Calu3 (cell line): ENCODE results near the gene TNKS2. TPM values are rescaled to one million over a fixed set of nuclear protein-coding genes. Genes with fewer than 3 reads are reported as not detected.

Experiments used
- BruUV-seq: library from RNA; stranded (reverse); fragments of 400-500 nt; replicated peaks from 2 replicates; lab custom pipeline; 2021; lab: Mats Ljungman, UMichigan
- CTCF ChIA-PET: fragments of 300-600 bp; sonication (Branson Sonifier 250); formaldehyde crosslinking; loops from one replicate; lab custom pipeline; 2022; ENCODE audit warnings: antibody characterized with exemption; lab: Charles Lee
- DNase-seq: peaks from one replicate; pipeline ENCODE4 v3.0.0; 2022
- H3K27ac Mint-ChIP-seq: one replicate; pipeline ENCODE4 v1.8.0; 2022; ENCODE audit warnings: mixed read lengths; ENCODE audit not compliant: unreplicated experiment
- H3K27me3 Mint-ChIP-seq: one replicate; pipeline ENCODE4 v1.8.0; 2022; ENCODE audit warnings: mixed read lengths; ENCODE audit not compliant: unreplicated experiment
- H3K36me3 Mint-ChIP-seq: one replicate; pipeline ENCODE4 v1.8.0; 2022; ENCODE audit warnings: mild to moderate bottlenecking, moderate library complexity, mixed read lengths; ENCODE audit not compliant: insufficient read depth, unreplicated experiment
- H3K4me1 Mint-ChIP-seq: one replicate; pipeline ENCODE4 v1.8.0; 2022; ENCODE audit warnings: mild to moderate bottlenecking, low read depth, mixed read lengths; ENCODE audit not compliant: unreplicated experiment
- H3K4me3 Mint-ChIP-seq: one replicate; pipeline ENCODE4 v1.8.0; 2022; ENCODE audit warnings: mild to moderate bottlenecking, low read depth, moderate library complexity, mixed read lengths; ENCODE audit not compliant: unreplicated experiment
- H3K9me3 Mint-ChIP-seq: one replicate; pipeline ENCODE4 v1.8.0; 2022; ENCODE audit warnings: low read depth, mixed read lengths; ENCODE audit not compliant: unreplicated experiment
- CTCF ChIP-seq: fragments of 200-600 bp; IDR thresholded peaks from one replicate; pipeline ENCODE4 v1.8.0; 2022; ENCODE audit warnings: antibody characterized with exemption; ENCODE audit not compliant: unreplicated experiment
- intact Hi-C: fragments of 100-400 bp; cut with micrococcal nuclease; formaldehyde crosslinking; loops from one replicate; pipeline ENCODE4 v1.10.0; 2022; ENCODE audit not compliant: unreplicated experiment
- total RNA-seq: library from RNA; stranded (reverse); gene quantifications from 2 replicates; pipeline ENCODE4 v1.2.3, GENCODE V29; 2022

TNKS2 gene
- total RNA-seq, 1 experiment from 2014 or later, result 24.6 TPM

DNA sequence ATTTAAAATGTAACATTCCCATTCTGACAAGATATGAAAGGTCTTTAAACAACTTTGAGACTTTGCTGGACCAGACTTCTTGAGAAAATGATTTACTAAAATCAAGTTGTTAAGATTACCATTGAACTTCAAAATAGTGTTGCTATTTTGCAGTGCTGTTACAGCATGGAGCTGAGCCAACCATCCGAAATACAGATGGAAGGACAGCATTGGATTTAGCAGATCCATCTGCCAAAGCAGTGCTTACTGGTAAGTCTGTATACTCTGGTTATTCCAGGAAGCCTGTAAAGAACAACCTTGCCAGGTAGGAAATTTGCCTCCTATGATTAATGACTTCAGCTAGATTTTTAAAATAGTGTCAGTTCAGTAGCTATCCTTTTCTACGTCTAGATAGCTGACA lies 18.8 kb downstream of the TNKS2 start:
- intact Hi-C loops, result no loop called here
- no peak for TF ChIP-seq CTCF

GRCh38 chr10:91820144-91820543 lies 21.9 kb downstream of the TNKS2 start:
- no peaks in the 10 kb centered on the region for H3K27me3 Mint-ChIP-seq
- H3K27ac Mint-ChIP-seq, result no peak overlapping the region
- no peak for TF ChIP-seq CTCF
- CTCF ChIA-PET, result no interaction called here
- H3K4me1 Mint-ChIP-seq, result no peaks in the 10 kb centered on the region
- peaks cover 6% of the 10 kb centered on the region for H3K36me3 Mint-ChIP-seq
- intact Hi-C loops, result no loop called here
- no TSS peak for BruUV-seq
- DNase-seq, result no peak
- H3K9me3 Mint-ChIP-seq, result no peaks in the 10 kb centered on the region
- no peak overlapping the region for H3K4me3 Mint-ChIP-seq

More for the DNA sequence above, 18.8 kb downstream of the TNKS2 start:
- DNase-seq, result no peak
- no peak overlapping the region for H3K27ac Mint-ChIP-seq
- CTCF ChIA-PET, result interaction anchor here (1.3 kb wide), 1 partner anchor 12 kb away, joined by 3 read pairs; no protein-coding TSS in a partner anchor
- H3K4me3 Mint-ChIP-seq, result no peak overlapping the region
- H3K36me3 Mint-ChIP-seq, result peaks cover 17% of the 10 kb centered on the region
- H3K4me1 Mint-ChIP-seq, result no peaks in the 10 kb centered on the region
- no peaks in the 10 kb centered on the region for H3K9me3 Mint-ChIP-seq
- no peaks in the 10 kb centered on the region for H3K27me3 Mint-ChIP-seq
- BruUV-seq, result no TSS peak

DNA sequence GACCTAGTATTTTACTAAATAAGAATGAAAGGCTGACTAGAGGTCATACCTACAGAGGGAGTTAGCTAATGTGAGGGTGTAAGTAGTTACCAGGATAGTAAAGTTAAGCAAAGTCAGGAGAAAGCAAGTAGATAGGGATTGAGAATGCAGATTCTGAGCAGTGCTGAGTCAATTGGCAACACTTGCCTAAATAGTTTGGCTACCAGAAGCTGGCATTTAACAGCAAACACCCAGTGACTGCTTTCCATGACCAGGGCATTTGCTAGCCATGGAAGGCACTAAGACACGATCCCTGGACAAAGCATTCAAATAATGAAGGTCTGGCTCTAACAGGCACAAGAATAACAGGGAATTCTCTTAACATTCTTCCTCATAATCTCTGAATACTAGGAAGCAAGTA lies 25.9 kb downstream of the TNKS2 start:
- Mint-ChIP-seq H3K9me3 (no peaks in the 10 kb centered on the region), H3K4me1 (no peaks in the 10 kb centered on the region), H3K27ac (no peak overlapping the region), H3K36me3 (peaks cover 6% of the 10 kb centered on the region), H3K27me3 (no peaks in the 10 kb centered on the region), H3K4me3 (no peak overlapping the region)
- intact Hi-C loops, result no loop called here
- BruUV-seq, result no TSS peak
- no peak for TF ChIP-seq CTCF
- no peak for DNase-seq
- CTCF ChIA-PET, result no interaction called here

GRCh38 chr10:91829268-91829667 lies 31.0 kb downstream of the TNKS2 start:
- H3K4me3 Mint-ChIP-seq, result no peak overlapping the region
- peaks cover 4% of the 10 kb centered on the region for H3K36me3 Mint-ChIP-seq
- no peaks in the 10 kb centered on the region for H3K9me3 Mint-ChIP-seq
- no peaks in the 10 kb centered on the region for H3K27me3 Mint-ChIP-seq
- CTCF ChIA-PET, result no interaction called here
- no TSS peak for BruUV-seq
- H3K27ac Mint-ChIP-seq, result no peak overlapping the region
- H3K4me1 Mint-ChIP-seq, result no peaks in the 10 kb centered on the region
- intact Hi-C loops, result no loop called here
- no peak for DNase-seq
- no peak for TF ChIP-seq CTCF
